AG20443 (cell line): ENCODE results near the gene OXSR1.
"Not testable (repeated sequence)": the region's sequence is repeated elsewhere in the genome, so short reads cannot be mapped to it uniquely, and the experiment has no call there.

Experiments
- DNase-seq: peaks from one replicate; pipeline ENCODE4 v3.0.0; 2012; ENCODE audit warnings: low spot score, mixed read lengths

OXSR1 gene

DNA sequence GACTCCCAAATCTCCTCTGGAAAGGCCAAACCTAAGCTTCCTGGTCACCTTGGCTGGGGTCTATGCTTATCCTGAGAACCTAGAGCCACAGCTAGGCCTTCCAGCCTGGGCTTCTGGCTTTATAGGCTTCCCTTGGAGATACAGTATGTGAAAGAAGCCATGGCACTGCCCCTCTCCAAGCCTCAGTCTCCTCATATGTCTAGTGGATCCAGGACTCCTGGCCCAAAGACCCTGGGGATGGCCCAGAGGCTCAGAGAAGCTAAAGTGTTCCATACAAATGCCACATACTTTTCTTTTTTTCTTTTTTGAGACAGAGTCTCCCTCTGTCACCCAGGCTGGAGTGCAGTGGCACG is 37.1 kb upstream of the OXSR1 start:
- DNase-seq = no peak

- no peak for DNase-seq
Measured at GRCh38 chr3:38129058-38129457, 36.3 kb upstream of the OXSR1 start.

GRCh38 chr3:38130631-38131065 is 34.7 kb upstream of the OXSR1 start:
- no peak for DNase-seq

DNA sequence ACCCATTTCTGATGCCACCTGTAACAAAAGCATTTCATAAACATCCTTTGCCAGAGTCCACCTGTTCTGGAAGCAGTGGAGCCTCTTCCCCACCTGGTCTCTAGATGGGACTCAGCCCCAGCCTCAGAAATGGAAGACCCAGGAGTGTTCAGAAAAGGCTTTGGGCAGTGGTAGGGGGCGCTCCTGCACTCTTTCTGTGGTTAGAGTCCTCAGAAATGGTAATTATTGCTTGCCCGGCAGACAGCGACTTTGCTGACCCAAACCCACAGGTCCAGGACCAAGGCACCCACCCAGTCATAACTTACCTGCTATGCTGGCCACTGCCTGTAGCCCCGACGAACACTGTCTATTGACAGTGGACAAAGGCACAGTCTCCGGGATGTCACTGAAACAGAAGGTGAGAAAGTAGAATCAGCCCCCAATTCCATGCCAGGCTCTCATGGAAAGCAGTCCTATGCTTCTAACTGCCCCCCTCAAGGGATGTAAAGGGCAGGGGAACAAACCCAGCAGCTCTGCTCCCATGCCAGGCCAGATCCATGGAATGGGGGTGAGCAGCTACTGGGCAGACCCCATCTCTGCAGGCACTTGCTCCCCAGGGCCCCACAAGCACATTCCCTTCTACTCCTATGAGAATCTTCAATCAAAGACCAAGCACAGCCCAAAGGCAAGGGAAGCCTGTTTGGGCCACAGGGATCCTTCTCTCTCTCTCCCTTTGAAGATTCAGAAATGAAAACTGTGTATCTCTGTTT is 33.5 kb upstream of the OXSR1 start:
- no peak for DNase-seq

GRCh38 chr3:38133209-38133556 is 32.2 kb upstream of the OXSR1 start:
- DNase-seq = no peak

DNA sequence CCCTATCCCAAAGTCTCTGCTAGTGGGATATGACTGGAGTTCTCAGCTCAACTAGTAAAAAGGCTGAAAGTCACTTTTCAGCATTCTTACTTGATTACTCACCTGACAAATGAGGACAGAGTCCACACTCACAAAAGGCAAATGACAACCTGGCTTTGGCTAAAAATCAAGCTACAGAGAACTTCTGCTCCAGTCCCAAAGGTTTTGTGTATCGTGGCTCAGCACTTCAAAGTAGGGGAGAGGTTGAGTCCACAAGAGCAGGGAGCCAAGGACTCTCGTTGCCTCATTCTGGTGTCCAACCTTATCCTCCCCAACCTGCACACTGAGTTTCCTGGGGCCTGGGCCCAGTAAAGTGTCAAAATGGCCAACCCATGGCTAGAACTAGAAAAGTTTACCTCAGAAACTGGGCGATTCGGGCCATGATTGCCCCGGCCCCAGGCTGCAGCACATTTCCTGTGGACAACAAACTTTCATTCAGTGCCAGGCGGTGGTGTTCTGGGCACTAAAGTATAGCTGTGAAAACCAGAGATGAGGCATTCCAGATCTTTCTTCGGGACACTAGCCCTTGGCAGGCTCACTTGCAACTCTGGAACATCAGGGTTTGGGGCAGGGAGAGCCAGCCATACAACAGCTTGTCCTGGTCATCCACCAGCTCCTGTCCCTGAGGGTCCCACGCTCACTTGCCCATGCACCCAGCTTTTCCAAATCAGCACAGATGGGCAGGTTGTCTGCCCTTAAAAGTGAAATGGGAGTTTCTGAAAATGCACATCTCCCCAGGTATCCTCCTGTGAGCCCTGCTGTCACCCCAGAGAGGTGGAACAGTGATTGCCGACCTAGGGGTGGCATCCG is 31.6 kb upstream of the OXSR1 start:
- no peak for DNase-seq

DNA sequence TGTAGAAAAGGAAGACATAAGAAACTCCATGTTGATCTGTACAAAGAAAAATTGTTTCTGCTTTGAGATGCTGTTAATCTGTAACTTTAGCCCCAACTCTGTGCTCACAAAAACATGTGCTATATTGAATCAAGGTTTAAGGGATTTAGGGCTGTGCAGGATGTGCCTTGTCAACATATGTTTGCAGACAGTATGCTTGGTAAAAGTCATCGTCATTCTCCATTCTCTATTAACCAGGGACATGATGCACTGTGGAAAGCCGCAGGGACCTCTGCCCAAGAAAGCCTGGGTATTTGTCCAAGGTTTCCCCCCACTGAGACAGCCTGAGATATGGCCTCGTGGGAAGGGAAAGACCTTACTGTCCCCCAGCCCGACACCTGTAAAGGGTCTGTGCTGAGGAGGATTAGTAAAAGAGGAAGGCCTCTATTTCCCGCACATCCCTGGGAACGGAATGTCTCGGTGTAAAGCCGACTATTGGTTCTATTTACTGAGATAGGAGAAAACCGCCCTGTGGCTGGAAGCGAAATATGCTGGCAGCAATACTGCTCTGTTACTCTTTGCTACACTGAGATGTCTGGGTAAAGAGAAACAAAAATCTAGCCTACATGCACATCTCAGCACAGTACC is 30.7 kb upstream of the OXSR1 start:
- not testable (repeated sequence) for DNase-seq

GRCh38 chr3:38135621-38136277 is 29.6 kb upstream of the OXSR1 start:
- DNase-seq = not testable (repeated sequence)

- peak; percentile 54 for DNase-seq
Measured at GRCh38 chr3:38136393-38136776, 29.0 kb upstream of the OXSR1 start.

- peak; percentile 98 for DNase-seq
Measured at GRCh38 chr3:38136777-38137614, 28.3 kb upstream of the OXSR1 start, which contains the start of gene ACAA1. Gene ACAA1 (minus strand): TSS chr3:38137127. CDS start chr3:38137035, 92 bp downstream.

DNA sequence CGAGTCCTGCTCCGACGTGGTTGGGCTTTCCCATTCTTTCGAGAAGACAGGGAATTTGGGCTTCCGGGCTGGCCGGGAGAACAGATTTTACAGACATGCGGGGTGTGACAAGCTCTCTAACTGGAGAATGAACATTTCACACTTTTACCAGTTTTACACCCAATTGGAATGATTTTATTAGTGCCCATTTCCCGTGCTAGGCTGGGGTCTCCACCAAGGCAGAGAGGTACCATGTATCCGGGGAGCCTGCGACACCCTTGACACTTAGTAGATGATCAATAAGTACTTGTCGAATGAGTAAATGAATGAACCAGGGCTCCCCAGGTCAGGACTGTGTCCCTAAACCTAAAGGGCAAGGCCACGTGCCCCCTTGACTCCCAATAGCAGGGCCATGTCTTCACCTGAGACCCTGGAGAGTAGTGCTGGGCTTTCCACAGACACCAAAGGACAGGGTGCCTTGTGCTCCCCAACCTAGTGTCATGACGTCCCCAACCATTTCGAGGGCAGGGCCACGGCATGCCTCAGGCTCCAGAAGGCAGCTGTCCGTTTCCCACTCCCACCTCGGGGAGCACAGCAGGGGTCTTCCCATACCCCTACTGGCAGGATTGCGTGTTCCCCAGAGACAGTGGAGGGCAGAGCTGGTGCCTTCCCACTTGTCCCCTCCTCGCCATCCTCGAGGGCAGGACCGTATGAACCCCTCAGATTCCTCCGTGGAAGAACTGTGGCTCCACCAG is 27.6 kb upstream of the OXSR1 start:
- DNase-seq = no peak

DNA sequence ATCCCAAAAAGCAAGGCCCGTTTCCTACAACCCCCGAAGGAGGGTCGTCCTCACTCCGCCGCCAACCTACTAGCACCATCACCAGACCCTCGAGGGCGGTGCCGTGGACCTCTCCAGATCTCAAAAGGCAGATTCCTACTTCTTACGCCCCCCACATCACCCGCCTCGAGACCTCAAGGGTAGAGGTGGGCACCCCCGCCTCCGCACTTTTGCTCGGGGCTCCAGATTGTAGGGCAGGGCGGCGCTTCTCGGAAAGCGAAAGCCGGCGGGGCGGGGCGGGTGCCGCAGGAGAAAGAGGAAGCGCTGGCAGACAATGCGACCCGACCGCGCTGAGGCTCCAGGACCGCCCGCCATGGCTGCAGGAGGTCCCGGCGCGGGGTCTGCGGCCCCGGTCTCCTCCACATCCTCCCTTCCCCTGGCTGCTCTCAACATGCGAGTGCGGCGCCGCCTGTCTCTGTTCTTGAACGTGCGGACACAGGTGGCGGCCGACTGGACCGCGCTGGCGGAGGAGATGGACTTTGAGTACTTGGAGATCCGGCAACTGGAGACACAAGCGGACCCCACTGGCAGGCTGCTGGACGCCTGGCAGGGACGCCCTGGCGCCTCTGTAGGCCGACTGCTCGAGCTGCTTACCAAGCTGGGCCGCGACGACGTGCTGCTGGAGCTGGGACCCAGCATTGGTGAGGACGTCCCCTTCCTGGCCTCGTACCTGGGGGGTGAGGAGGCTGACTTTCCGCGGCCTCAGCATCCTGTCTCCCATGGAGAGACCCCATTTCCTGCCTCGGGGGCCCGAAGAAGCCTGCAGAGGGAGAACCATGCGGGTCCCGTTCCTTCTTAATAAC is 26.8 kb upstream of the OXSR1 start, which contains the start of gene MYD88:
TSS of gene MYD88 (plus strand) at position 313 of the 842 bp plus-strand sequence. CDS start at position 353, 40 bp downstream.
- peak; percentile 77 for DNase-seq

GRCh38 chr3:38139191-38139590 is 26.1 kb upstream of the OXSR1 start:
- no peak for DNase-seq

DNA sequence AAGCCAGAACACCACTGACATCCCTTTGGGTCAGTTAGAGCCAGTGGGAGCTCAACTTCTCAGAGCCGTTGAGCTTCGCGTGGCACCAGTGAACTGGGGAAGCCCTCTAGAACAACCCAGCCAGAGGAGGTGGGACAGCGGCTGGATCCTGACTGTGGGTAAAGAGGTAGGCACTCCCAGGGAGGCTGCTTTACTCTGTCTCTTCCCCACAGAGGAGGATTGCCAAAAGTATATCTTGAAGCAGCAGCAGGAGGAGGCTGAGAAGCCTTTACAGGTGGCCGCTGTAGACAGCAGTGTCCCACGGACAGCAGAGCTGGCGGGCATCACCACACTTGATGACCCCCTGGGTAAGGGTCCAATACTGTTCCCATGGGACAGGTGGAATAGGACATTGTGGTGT is 25.7 kb upstream of the OXSR1 start:
- no peak for DNase-seq

- DNase-seq = no peak
Measured at GRCh38 chr3:38140326-38141172, 24.8 kb upstream of the OXSR1 start.

DNA sequence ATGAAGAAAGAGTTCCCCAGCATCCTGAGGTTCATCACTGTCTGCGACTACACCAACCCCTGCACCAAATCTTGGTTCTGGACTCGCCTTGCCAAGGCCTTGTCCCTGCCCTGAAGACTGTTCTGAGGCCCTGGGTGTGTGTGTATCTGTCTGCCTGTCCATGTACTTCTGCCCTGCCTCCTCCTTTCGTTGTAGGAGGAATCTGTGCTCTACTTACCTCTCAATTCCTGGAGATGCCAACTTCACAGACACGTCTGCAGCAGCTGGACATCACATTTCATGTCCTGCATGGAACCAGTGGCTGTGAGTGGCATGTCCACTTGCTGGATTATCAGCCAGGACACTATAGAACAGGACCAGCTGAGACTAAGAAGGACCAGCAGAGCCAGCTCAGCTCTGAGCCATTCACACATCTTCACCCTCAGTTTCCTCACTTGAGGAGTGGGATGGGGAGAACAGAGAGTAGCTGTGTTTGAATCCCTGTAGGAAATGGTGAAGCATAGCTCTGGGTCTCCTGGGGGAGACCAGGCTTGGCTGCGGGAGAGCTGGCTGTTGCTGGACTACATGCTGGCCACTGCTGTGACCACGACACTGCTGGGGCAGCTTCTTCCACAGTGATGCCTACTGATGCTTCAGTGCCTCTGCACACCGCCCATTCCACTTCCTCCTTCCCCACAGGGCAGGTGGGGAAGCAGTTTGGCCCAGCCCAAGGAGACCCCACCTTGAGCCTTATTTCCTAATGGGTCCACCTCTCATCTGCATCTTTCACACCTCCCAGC is 24.0 kb upstream of the OXSR1 start:
- no peak for DNase-seq

- DNase-seq = no peak
Measured at GRCh38 chr3:38141952-38142273, 23.4 kb upstream of the OXSR1 start.

DNA sequence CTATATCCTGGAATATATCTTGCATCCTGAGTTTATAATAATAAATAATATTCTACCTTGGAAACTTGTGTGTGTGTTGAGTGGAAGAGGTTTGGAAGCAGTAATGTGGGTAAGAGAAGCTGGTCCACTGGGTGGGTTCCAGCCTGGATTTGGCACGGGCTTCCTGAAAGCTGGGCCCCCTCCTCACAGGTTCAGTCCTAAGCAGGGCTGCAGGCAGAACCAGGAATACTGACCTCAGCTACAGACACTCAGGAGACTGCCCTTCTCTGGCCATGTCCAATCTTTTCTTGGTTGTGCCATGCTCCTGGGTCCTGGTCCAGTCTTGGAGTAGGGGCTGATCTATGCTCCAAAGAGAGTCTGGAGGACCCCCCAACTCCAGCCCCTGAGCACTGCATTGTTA is 22.4 kb upstream of the OXSR1 start:
- DNase-seq = no peak
